Coronary artery (tissue), 2 donors: ENCODE data around the gene CUL3.

Experiments
- DNase-seq: peaks from one replicate; pipeline ENCODE4 v3.0.0-alpha.2; 2017; ENCODE audit warnings: low spot score
- H3K27ac ChIP-seq, 2 donors: fragments of 200-600 bp; sonication (generic); one replicate each; pipeline ENCODE4 v1.5.1; 2016 to 2019
- H3K4me3 ChIP-seq: fragments of 200-600 bp; sonication (generic); 2 replicates; pipeline ENCODE4 v1.5.1; 2016; ENCODE audit warnings: mild to moderate bottlenecking, moderate library complexity
- CTCF ChIP-seq: fragments of 200-600 bp; sonication (generic); IDR thresholded peaks from one replicate; pipeline ENCODE4 v1.5.1; 2019; ENCODE audit warnings: antibody characterized with exemption

The CUL3 gene

GRCh38 chr2:224449212-224450147 is 135.7 kb downstream of the CUL3 start:
- DNase-seq = no peak
- peak; percentile 20 for TF ChIP-seq CTCF
- Histone ChIP-seq H3K27ac (no peak overlapping the region), H3K4me3 (no peak overlapping the region)

DNA sequence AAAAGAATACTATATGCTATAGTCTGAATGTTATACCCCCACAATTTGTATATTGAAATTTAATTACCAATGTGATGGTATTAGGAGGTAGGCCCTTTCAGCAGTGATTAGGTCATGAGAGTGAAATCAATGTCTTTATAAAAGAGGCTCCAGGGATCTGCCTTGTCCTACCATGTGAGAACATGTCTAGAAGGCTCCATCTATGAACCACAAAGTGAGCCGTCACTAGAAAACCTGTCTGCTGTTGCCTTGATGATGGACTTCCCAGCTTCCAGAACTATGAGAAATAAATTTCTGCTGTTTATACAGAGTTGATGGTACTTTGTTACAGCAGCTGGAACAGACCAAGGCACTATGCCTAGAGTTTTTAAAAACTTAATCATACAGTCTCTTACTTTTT is 136.9 kb downstream of the CUL3 start:
- Histone ChIP-seq H3K27ac (no peak overlapping the region), H3K4me3 (no peak overlapping the region)
- no peak for TF ChIP-seq CTCF
- DNase-seq = no peak

DNA sequence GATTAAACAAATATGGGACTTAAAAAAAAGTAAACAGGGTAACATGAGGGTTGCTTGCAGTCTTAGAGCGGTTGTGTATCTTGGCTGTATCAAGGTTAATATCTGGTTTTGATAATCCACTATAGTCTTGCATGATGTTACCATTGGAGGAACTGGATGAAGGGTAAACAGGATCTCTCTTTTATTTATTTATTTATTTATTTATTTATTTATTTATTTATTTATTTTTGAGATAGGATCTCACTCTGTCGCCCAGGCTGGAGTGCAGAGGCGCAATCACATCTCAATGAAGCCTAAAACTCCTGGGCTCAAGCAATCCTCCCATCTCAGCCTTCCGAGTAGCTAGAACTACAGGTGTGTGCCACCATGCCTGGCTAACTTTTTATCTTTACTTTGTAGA is 140.4 kb downstream of the CUL3 start:
- Histone ChIP-seq H3K4me3 (no peak overlapping the region), H3K27ac (no peak overlapping the region)
- TF ChIP-seq CTCF = no peak
- no peak for DNase-seq

DNA sequence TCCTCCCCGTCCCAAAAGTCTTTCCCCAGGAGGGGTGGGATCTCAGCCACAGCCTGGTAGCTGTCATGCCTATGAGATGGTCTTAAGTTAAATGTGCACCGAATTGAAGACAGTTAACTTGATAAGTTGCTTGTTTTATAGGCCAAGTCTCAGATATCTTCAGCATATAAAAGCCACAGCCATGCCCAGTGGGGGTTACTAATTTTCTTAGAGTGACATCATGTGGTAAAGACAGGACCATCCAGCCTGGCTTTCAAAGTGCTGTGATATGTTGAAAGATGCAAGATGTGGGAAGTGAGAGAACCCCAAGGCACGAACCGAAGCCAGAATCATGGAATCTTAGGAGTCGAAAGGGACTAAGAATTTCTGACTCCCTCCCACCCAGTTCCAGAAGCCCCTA is 141.1 kb downstream of the CUL3 start:
- TF ChIP-seq CTCF = no peak
- Histone ChIP-seq H3K27ac (no peak overlapping the region), H3K4me3 (no peak overlapping the region)
- no peak for DNase-seq

DNA sequence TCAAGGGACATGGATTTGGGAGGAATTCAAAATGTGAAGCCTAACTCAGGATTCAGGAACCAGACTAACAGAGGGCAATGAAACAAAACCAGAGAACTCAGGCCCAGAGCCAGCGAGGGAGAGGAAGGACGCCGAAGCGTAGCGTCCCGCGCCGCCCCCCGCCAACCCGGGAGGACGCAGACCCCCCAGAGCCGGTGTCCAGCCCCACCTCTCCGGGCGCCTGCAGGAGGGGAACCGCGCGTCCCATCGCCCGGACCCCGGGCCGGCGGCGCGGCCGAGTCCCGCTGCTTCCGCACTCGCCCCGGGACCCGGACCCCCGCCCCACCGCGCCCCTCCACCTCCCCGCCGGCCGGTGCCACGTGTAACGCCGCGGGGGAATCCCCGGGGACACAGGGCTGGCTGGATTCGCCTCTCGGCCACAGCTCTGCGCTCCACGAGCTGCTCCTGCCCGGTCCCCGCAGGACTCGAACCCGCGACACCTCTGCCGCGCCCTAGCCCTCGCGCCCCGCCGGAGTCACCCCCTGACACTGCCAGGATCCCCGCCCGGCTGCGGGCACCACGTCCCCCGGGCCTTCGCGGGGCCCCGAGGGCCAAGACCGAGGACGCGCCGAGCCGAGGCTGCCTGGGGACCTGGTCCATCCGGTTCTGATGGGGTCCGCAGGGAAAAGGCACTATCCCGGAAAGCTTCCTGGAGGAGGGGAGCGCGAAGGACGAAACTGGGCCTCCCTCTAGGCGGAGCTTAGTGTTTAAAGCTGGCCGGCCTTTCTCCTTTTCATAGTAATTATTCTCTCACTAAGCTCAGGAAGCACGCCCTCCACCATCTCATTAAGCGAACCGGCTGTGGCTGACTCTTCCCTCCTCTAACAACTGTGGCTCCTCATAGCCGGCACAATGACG is 142.8 kb downstream of the CUL3 start:
- no peak for DNase-seq
- no peak for TF ChIP-seq CTCF
- no peak overlapping the region for H3K27ac ChIP-seq
- H3K4me3 ChIP-seq = peak overlapping the region; percentile 72

GRCh38 chr2:224440988-224441387 is 144.2 kb downstream of the CUL3 start:
- Histone ChIP-seq H3K27ac (no peak overlapping the region), H3K4me3 (no peak overlapping the region)
- DNase-seq = no peak
- TF ChIP-seq CTCF = no peak
